ENCODE data around the gene FAM219B. TPM values are rescaled to one million over a fixed set of nuclear protein-coding genes. Genes with fewer than 3 reads are reported as not detected.

FAM219B gene
- total RNA-seq, 1 donor from 2014 or later = 29.8 TPM

GRCh38 chr15:74873756-74874424 lies 32.8 kb downstream of the FAM219B start:
- DNase-seq (ENCODE audit: low read depth in 2 of 2) = peak in 1 of 2 donors; percentile 23

GRCh38 chr15:74873036-74873755 lies 33.5 kb downstream of the FAM219B start, which contains the start of gene SCAMP2:
SCAMP2 (minus strand) TSS chr15:74873365; CDS start chr15:74873255, 110 bp downstream.
- DNase-seq (ENCODE audit: low read depth in 2 of 2) = peak; percentile 91 to 97

- no peak for DNase-seq (ENCODE audit: low read depth in 2 of 2)
Measured at GRCh38 chr15:74872702-74873035, 34.0 kb downstream of the FAM219B start.

- no peak for DNase-seq (ENCODE audit: low read depth in 2 of 2)
Measured at GRCh38 chr15:74870436-74871215, 36.0 kb downstream of the FAM219B start.

- peak; percentile 56 to 76 for DNase-seq (ENCODE audit: low read depth in 2 of 2)
Measured at GRCh38 chr15:74869726-74870407, 36.8 kb downstream of the FAM219B start.

GRCh38 chr15:74869372-74869725 lies 37.3 kb downstream of the FAM219B start:
- no peak for DNase-seq (ENCODE audit: low read depth in 2 of 2)

GRCh38 chr15:74868059-74868458 lies 38.6 kb downstream of the FAM219B start:
- peak in 1 of 2 donors; percentile 36 for DNase-seq (ENCODE audit: low read depth in 2 of 2)

- no peak for DNase-seq (ENCODE audit: low read depth in 2 of 2)
Measured at GRCh38 chr15:74867466-74868038, 39.1 kb downstream of the FAM219B start.

GRCh38 chr15:74866090-74866489 lies 40.6 kb downstream of the FAM219B start:
- peak in 1 of 2 donors; percentile 41 for DNase-seq (ENCODE audit: low read depth in 2 of 2)

GRCh38 chr15:74865316-74865715 lies 41.3 kb downstream of the FAM219B start:
- DNase-seq (ENCODE audit: low read depth in 2 of 2) = no peak

GRCh38 chr15:74864296-74864695 lies 42.4 kb downstream of the FAM219B start:
- no peak for DNase-seq (ENCODE audit: low read depth in 2 of 2)

- DNase-seq (ENCODE audit: low read depth in 2 of 2) = peak in 1 of 2 donors; percentile 30
Measured at GRCh38 chr15:74863239-74864056, 43.2 kb downstream of the FAM219B start.

- no peak for DNase-seq (ENCODE audit: low read depth in 2 of 2)
Measured at GRCh38 chr15:74858369-74858740, 48.3 kb downstream of the FAM219B start.

- DNase-seq (ENCODE audit: low read depth in 2 of 2) = no peak
Measured at GRCh38 chr15:74857671-74858368, 48.8 kb downstream of the FAM219B start.

- no peak for DNase-seq (ENCODE audit: low read depth in 2 of 2)
Measured at GRCh38 chr15:74857082-74857655, 49.5 kb downstream of the FAM219B start.

- no peak for DNase-seq (ENCODE audit: low read depth in 2 of 2)
Measured at GRCh38 chr15:74856537-74856936, 50.1 kb downstream of the FAM219B start.

- DNase-seq (ENCODE audit: low read depth in 2 of 2) = no peak
Measured at GRCh38 chr15:74855857-74856256, 50.8 kb downstream of the FAM219B start.

- DNase-seq (ENCODE audit: low read depth in 2 of 2) = no peak
Measured at GRCh38 chr15:74854453-74855022, 52.1 kb downstream of the FAM219B start.

- no peak for DNase-seq (ENCODE audit: low read depth in 2 of 2)
Measured at GRCh38 chr15:74851960-74852359, 54.7 kb downstream of the FAM219B start.
